Stimulated activated CD4-positive, alpha-beta T cell treated with anti-CD3 and anti-CD28 coated beads, TNF-alpha, amount 100 ng/mL, for 48 hours (primary cell): ENCODE results near the gene CDH23.

Source experiments
- DNase-seq, 3 donors: peaks; one replicate each; pipeline ENCODE4 v3.0.0-alpha.2; 2020; ENCODE audit warnings: low read depth in 3 of 3

CDH23 gene

GRCh38 chr10:71640607-71641006 lies 243.9 kb downstream of the CDH23 start:
- no peak for DNase-seq

GRCh38 chr10:71641449-71641848 lies 244.7 kb downstream of the CDH23 start:
- no peak for DNase-seq

- DNase-seq = no peak
Measured at GRCh38 chr10:71641986-71642385, 245.3 kb downstream of the CDH23 start.

GRCh38 chr10:71643904-71644303 lies 247.2 kb downstream of the CDH23 start:
- no peak for DNase-seq

GRCh38 chr10:71644307-71645180 lies 247.8 kb downstream of the CDH23 start:
- DNase-seq = no peak

- DNase-seq = no peak
Measured at GRCh38 chr10:71645185-71645584, 248.5 kb downstream of the CDH23 start.

- no peak for DNase-seq
Measured at GRCh38 chr10:71646037-71646436, 249.3 kb downstream of the CDH23 start.

GRCh38 chr10:71646592-71647292 lies 250.0 kb downstream of the CDH23 start:
- DNase-seq = no peak

GRCh38 chr10:71647526-71648253 lies 251.0 kb downstream of the CDH23 start:
- no peak for DNase-seq

- DNase-seq = no peak
Measured at GRCh38 chr10:71648254-71648932, 251.7 kb downstream of the CDH23 start.

GRCh38 chr10:71648933-71649320 lies 252.2 kb downstream of the CDH23 start:
- no peak for DNase-seq

- DNase-seq = no peak
Measured at GRCh38 chr10:71649631-71650030, 252.9 kb downstream of the CDH23 start.

GRCh38 chr10:71650397-71650796 lies 253.7 kb downstream of the CDH23 start:
- no peak for DNase-seq

- DNase-seq = no peak
Measured at GRCh38 chr10:71651428-71651827, 254.7 kb downstream of the CDH23 start.

- DNase-seq = no peak
Measured at GRCh38 chr10:71651928-71652327, 255.2 kb downstream of the CDH23 start.

- no peak for DNase-seq
Measured at GRCh38 chr10:71653044-71653443, 256.3 kb downstream of the CDH23 start.

- no peak for DNase-seq
Measured at GRCh38 chr10:71656220-71656619, 259.5 kb downstream of the CDH23 start.

- no peak for DNase-seq
Measured at GRCh38 chr10:71657604-71658466, 261.1 kb downstream of the CDH23 start.

GRCh38 chr10:71658467-71658745 lies 261.7 kb downstream of the CDH23 start:
- no peak for DNase-seq

- DNase-seq = no peak
Measured at GRCh38 chr10:71659111-71659634, 262.5 kb downstream of the CDH23 start.

GRCh38 chr10:71659737-71660136 lies 263.0 kb downstream of the CDH23 start:
- no peak for DNase-seq
